GM15510 (cell line): ENCODE data around the gene PIGO.

ENCODE experiments used
- POLR2A ChIP-seq: IDR thresholded peaks from 3 replicates; pipeline ENCODE4 v1.6.1; 2011; ENCODE audit warnings: borderline replicate concordance; ENCODE audit not compliant: insufficient read length; ENCODE audit errors: extremely low read depth

Gene PIGO

DNA sequence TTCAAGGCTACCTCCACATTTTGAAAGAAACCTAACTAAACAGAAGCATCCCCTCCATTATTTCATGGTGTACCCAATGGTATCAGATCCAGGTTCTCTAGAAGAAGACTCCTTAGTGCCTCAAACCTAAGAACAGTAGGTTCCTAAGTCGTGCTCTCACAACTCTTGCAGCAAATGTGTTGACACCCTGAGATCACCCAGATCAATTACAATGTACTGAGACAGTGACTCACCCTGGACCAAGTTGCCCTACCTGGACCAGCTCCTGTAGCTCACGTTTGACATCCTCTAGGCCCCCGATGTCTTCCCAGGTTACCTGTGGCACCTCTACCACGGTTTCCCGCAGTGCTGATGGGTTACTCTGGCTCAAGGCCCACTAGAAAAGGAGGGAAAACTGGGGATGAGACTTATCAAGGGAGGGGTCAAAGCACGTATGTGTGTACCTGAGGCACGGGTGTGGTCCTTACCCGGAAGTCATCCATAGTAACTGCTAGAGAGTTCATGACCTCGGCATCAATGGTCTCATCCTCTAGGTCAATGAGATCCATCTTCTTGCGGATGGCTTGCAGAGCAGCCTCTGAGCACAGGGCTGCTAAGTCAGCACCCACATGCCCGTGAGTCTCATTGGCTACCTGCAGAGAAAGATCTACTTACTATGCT lies 35.7 kb downstream of the PIGO start:
- TF ChIP-seq POLR2A, result no peak

DNA sequence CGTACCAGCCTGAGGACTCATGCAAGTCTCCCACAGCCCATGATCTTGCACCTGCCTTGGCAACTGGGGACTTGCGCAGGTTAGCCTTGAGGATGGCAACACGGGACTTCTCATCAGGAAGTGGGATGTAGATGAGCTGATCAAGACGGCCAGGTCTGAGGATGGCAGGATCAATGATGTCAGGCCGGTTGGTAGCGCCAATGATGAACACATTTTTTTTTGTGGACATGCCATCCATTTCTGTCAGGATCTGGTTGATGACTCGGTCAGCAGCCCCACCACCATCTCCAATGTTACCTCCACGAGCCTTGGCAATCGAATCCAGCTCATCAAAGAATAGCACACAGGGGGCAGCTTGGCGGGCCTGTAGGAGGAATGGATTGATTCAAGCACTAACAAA lies 37.0 kb downstream of the PIGO start:
- no peak for TF ChIP-seq POLR2A

DNA sequence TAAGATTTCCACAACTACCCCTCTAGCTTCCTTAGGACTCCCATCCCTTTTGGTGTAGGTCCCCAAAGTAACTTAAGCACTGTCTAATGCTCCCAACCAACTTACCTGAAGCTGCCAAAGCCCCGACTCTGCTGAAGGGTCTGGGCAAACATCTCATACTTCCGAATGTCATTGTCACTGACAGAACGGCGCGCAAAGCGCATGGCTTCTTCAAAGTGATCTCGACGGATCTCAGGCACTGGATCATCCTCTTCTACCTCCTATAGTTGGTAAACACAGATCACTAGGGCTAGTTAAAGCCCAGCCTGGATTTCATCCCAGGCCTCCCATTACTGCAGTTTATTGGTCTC lies 39.1 kb downstream of the PIGO start:
- TF ChIP-seq POLR2A, result no peak

DNA sequence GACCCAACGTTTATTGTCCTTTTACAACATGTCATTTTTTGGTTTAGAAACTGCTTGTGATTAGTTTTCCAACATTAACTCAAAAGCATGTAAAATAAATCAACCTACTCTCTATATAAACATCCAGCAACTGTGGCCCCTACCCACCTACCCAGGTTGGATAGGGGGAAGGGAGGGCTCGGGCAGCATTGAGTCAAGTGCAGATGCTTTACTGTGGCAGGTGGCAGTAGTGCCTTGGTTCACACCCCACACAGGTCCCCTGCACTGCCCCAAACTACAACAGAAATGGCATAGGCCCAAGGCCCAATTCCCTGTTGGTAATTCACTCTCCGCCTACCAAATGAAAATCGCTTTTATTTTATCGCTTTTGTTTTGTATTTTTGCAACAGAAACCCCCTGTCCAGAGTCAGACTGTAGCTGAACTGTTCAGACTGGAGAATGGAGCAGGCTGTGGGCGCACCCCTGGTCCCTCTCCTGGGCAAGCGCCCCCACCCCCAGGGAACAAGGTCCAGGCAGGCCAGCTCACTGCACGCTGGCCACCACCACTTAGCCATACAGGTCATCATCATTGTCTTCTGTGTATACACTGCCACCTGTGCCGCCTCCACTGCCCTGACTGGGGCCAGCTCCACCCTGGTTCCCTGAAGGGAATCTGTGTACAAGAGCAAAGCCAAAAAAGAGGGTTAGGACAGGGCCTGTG lies 39.7 kb downstream of the PIGO start:
- TF ChIP-seq POLR2A, result no peak

DNA sequence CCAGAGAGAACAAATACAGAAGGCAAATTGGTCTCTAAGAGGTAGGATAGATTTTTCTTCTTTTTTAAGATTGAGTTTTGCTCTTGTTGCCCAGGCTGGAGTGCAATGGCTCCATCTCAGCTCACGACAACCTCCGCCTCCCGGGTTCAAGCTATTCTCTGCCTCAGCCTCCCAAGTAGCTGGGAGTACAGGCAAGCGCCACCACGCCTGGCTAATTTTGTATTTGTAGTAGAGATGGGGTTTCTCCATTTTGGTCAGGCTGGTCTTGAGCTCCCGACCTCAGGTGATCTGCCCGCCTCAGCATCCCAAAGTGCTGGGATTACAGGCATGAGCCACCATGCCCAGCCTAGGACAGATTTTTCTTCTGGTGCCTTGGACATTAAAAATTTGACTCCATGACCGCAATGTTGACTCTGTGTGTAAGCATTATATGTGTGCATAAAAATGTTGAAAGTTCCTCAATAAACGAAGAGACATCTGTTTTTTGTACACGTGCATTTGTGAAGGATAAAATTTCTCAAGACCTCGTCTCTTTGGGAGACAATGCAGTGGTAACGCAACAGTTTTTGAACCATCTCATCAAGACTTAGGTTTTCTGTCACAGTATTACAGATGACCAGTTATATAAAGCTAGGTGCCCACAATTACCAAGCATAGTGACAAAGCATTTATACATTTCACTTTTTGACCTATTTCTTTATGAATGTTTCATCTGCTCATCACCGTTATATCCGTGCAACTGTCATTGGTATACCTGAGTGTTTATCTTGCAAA lies 41.3 kb downstream of the PIGO start:
- no peak for TF ChIP-seq POLR2A

DNA sequence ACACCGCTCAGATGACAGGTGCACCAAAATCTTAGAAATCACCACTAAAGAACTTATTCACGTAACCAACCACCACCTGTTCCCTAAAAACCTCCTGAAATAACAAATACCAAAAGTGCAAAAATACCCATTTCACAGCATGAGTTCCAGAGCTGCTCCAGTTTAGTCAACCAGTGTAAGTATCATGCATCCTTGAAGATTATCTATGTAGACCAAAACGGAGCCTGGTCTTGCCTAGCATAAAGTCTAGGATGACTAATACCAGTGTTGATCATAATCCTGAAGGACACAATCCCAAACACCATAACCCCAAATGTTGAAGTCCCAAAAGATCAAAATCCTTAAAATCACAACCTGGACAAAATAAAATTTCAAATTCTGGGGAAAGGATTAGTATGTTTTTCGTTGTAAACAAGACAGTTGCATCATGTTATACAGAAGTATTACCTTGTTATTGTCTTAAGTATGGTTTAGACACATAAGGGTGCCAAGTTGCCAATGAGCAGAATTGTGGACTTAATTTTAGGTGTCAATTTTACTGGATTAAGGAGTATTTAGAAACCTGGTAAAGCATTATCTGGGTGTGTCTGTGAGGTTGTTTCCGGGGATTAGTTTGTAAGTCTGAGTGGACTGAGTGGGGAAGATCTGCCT lies 42.1 kb downstream of the PIGO start:
- TF ChIP-seq POLR2A, result no peak

DNA sequence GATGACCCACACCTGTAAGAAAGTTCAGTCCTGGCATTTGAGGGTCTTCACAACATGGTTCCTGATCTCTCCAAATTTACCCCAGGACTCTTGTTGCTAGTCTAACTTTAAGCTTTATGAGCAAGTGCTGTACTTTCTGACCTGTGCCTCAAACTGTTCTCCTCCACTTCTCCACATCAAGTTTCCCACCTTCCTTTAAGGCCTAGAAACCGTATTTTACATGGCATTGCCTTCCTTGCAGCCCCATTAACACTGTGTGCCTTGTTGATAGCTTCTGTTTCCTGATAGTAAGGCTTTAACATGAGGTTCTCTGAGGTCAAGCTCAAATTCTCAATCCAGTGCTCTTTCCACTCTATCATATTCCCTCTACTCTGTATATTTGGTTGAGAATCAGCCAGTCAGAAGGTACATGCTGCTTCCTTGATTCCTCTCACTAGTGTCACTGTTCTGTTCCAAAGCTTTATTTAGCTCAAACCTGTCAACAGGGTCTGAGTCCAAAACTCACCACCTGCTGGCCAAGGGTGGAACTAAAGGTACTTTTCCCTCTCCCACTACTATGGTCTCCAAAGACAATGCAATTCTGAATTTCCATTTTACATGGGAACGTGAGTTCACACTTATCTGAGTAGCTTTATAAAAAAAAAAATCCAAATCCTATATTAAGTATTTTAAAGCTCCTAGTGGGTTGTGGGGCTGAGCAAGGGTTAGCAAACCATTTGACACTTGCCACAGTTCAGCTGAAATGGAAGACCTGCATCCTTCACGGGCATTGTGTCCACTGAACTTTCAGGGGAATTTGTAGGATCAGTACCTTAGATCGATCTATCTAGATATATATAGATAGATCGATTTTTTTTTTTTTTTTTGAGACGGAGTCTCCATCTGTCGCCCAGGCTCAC lies 45.1 kb downstream of the PIGO start:
- TF ChIP-seq POLR2A, result no peak

DNA sequence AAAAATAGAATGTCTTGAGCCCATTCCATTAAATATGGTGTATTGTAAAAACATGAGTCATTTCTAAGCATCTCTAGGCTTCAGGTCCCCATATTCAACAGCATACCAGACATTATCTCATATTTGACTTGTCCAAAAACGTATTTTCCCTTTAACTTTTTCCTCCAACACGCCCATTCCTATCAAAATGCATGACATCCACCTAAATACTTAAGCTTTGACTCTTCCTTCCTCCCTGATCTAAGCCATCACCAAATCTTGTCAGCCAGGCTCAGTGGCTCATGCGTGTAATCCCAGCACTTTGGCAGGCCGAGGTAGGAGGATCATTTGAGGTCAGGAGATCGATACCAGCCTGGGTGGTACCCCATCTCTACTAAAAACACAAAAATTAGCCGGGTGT lies 47.9 kb downstream of the PIGO start:
- TF ChIP-seq POLR2A, result no peak

DNA sequence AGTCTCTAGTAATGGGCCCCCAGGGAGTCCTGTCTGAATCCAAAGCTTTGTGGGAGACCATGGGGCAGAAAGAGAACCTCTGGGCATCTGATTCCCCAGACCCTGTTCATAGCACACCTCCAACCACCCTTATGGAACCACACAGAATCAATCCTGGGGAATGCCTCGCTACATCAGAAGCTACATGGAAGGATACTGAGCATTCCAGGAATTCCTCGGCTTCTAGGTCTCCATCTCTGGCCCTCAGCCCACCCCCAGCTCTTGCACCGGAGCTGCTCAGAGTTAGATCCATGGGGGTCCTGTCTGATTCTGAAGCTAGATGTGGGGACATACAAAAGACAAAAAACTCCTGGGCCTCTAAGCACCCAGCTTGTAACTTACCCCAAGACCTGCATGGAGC lies 52.3 kb downstream of the PIGO start:
- no peak for TF ChIP-seq POLR2A

DNA sequence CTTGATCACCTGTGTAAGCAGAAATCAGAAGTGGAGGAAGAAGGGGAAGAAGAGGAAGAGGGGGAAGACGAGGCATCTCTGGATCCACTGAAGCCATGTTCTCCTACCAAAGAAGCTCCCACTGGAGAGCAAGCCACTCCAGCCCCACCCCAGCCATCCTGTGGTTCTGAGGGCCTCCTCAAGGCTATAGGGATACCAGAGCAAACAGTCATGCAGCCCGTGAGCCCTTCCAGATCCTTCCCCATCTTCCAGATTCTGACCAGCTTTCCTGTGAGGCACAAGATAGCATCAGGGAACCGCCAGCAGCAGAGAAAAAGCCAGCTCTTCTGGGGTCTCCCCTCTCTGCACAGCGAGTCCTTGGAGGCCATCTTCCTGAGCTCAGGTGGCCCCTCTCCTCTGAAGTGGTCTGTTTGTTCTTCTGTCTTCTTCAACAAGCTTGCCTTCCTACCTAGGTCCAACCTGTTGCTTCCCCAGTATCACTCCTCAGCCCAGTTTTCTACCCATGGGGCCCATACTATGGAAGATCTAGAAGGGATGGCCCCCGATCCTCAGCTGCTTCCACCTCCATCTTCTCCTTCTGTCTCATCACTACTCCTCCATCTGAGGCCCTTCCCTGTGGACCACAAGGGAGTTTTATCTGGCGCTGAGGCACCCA lies 53.4 kb downstream of the PIGO start:
- TF ChIP-seq POLR2A, result no peak

DNA sequence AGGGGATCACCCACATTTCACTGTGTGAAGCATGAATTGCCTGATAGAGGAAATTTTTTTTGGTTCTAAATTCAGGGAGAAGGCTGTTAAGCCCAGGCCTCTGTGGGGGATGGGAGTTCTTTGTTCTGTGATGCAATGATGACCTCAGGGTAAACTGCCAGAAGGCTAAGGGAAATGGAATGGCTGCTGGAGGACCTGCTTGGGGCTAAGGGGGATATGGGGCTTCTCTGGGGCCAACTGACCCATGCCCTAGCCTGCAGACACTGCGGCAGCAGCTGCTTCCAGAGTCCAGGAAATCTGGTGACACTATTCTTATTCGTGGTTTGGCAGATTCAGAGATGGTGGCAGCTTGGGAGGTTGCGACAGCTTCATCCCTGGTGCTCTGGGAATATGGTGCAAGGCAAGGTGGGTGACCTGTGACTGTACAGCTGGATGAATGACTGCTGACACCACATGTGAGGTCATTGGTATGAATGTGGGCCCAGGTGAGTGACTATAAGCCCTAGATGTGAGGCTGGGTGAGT lies 54.2 kb downstream of the PIGO start:
- no peak for TF ChIP-seq POLR2A
